Endothelial cell of umbilical vein (primary cell): ENCODE data around the gene SEMA4D.

Source experiments
- CTCF ChIP-seq, 2 donors: IDR thresholded peaks; 1 replicate in 1 of 2; 2 replicates in 1 of 2; pipeline ENCODE4 v1.5.1; 2011; ENCODE audit warnings: low read length in 2 of 2, mild to moderate bottlenecking in 2 of 2, moderate library complexity in 2 of 2, control low read depth in 1 of 2, inconsistent platforms in 1 of 2, low read depth in 1 of 2; ENCODE audit not compliant: insufficient read depth in 1 of 2; ENCODE audit errors: extremely low read depth in 1 of 2
- EZH2 ChIP-seq: IDR thresholded peaks from 2 replicates; pipeline ENCODE4 v1.6.1; 2012; ENCODE audit warnings: borderline replicate concordance, low read depth, mild to moderate bottlenecking, moderate library complexity, low read length, inconsistent platforms; ENCODE audit not compliant: severe bottlenecking
- JUN ChIP-seq: IDR thresholded peaks from 2 replicates; pipeline ENCODE4 v1.6.1; 2011; ENCODE audit warnings: borderline replicate concordance, low read depth; ENCODE audit not compliant: insufficient read length, insufficient read depth
- MYC ChIP-seq: IDR thresholded peaks from one replicate; pipeline ENCODE4 v1.6.1; 2011; ENCODE audit warnings: mild to moderate bottlenecking, low read depth, low read length

GRCh38 chr9:89354471-89354870 lies 143.4 kb downstream of the SEMA4D start:
- no peak for TF ChIP-seq CTCF (IDR thresholded peaks at IDR 0.05; ENCODE audit: extremely low read depth in 1 of 2, insufficient read depth in 1 of 2, low read depth in 1 of 2, low read length in 2 of 2)
- TF ChIP-seq EZH2: no peak
- no peak for TF ChIP-seq JUN
- TF ChIP-seq MYC: no peak
